ENCODE results near the gene NAMPT.
A peak's percentile ranks its signal among the peaks of the same experiment; 100 is the strongest.

The NAMPT gene

DNA sequence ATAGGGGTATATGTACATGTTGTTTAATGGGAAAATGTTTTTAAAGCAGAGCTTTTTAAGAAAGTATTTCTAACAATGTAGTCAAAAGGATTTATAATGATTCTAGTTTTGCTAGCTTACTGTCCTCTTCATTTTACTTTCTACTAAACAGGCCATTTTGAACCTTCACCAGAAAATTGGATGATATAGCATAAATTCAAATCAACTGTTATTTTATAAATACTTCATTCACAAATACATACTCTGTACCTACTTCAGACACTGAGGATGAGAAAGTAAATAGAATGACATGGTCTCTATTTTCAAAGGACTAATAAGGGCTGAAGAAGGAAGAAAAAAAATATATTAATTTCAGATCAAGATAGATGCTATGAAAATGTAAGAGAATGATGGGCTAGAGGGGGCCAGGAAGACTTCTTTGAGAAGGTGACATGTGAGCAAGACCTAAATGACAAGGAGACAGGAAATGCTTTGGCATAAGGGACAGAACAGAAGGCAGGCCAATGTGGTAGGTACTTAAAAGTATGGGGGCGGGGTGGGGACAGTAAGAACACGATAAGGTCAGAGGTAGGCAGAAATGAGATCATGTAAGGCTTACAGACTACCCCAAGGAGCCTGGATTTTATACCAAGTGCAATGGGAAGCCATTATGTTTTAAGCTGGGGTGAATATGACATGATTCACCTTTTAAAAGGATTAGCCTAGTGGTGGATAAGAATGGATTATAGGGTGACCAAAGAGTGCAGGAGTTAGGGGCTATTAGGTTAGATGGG lies 5.2 kb downstream of the NAMPT start:
- Histone ChIP-seq H3K4me3 (no peak overlapping the region), H3K27ac (peak overlapping the region in 2 of 21 experiments; percentile 12 to 14)

GRCh38 chr7:106278695-106279094 lies 6.1 kb downstream of the NAMPT start:
- Histone ChIP-seq H3K27ac (no peak overlapping the region), H3K4me3 (no peak overlapping the region)

DNA sequence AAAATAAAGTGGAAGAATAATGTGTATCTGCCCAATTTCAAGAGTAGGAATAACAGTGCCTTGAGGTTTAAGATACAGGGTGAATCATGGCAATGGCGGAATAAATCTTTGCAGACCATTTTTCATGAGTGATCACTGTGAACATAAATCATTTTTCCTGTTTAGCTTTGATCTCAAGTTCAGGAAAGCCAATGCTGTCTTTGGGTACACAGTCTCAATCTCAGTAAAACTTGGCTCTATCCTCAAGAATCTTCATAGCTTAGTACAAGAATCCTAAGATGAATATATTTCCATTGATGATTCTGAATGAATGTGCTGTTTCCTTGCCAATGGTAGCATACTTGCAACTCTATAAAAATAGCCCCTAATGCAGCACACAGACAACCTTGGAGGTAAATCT lies 6.8 kb downstream of the NAMPT start:
- Histone ChIP-seq H3K27ac (no peak overlapping the region), H3K4me3 (no peak overlapping the region)

DNA sequence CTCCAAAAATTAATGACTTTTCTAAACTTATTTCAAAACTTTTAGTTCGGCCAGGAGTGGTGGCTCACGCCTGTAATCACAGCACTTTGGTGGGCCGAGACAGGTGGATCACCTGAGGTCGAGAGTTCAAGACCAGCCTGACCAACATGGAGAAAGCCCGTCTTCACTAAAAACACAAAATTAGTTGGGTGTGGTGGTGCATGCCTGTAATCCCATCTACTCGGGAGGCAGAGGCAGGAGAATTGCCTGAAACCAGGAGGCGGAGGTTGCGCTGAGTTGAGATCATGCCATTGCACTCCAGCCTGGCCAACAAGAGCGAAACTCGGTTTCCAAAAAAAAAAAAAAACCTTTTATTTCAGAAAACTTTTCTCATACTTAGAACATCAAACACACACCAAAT lies 8.3 kb downstream of the NAMPT start:
- Histone ChIP-seq H3K27ac (no peak overlapping the region), H3K4me3 (no peak overlapping the region)

DNA sequence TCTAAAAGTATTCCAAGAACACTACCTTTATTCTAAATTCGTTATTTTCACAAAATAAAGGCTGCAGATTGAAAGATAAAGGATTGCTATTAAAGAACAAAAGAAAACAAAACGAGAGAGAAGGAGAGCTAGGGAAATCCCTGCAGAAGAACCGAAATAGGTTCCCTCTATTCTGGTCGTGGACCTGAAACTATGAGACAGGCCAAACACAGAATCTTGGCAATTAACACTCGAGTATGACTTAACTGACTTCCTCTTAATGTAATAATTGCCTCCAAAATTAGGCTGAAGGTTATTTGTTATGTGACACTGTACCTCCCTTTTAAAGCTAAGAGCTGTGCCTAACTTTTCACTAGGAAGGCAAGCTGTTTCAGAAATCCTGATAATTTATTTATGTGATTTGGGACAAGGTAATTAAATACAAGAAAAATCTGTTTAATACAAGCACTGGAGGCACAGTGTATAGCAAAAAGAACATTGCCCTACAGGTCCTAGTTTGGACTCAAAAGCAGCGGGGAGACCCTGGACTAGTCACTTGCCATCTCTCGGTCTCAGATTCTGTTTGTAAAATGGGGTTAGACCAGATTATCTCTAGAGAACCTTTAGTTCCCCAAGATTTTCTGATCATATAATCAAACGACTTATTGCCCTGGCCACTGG lies 11.6 kb downstream of the NAMPT start:
- no peak overlapping the region for H3K4me3 ChIP-seq
- H3K27ac ChIP-seq: no peak overlapping the region

GRCh38 chr7:106270122-106270977 lies 14.4 kb downstream of the NAMPT start:
- Histone ChIP-seq H3K27ac (peak overlapping the region in 1 of 21 experiments; percentile 7), H3K4me3 (no peak overlapping the region)

DNA sequence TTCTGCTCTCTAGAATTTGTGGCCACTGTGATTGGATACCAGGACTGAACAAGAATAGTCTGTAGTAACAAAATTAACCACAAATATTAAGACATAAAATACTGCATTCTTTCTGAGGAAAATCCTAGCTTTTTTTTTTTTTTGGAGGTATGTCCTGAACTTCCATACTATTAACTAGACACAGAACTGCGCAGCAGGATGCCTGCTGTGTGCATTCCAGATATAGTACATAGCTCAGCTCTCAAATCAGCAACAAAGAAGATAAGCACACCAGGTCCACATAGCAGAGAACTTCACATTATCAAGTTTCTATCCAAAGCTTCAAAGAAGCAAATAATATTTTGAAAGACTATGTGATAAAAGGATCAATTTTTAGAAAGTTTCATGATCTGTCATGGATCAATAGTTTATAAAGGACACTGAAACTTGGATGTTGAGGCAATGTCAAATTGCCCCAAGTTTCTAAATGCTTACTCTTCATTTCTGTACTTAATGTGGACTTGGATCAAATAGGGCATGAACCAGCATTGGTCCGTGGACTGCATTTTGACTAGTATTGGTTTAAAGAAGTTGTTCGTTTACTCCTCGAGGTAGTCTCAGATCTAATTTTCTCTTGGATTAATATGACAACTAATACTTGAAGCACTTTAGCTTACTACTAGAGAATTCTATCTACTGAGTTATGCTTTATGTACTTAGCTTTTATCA lies 15.4 kb downstream of the NAMPT start:
- Histone ChIP-seq H3K4me3 (no peak overlapping the region), H3K27ac (no peak overlapping the region)

DNA sequence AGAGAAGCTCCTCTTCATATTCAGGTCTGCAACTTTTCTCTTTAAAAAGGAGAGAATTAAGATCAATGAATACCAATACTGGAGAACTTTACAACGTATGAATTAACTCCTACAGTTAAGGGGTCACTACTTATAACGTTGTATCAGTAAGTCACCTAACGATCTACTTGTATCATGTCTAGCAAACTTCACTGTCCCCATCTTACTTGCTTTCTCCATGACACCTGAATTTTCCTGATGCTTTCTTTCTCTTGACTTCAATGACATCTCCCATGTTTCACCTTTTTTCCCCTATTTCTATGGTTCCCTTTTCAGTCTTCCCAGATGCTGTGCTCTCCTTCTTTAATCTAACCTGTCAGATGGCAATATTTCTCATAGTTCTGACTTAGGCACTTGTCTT lies 19.6 kb downstream of the NAMPT start:
- Histone ChIP-seq H3K4me3 (no peak overlapping the region), H3K27ac (no peak overlapping the region)

DNA sequence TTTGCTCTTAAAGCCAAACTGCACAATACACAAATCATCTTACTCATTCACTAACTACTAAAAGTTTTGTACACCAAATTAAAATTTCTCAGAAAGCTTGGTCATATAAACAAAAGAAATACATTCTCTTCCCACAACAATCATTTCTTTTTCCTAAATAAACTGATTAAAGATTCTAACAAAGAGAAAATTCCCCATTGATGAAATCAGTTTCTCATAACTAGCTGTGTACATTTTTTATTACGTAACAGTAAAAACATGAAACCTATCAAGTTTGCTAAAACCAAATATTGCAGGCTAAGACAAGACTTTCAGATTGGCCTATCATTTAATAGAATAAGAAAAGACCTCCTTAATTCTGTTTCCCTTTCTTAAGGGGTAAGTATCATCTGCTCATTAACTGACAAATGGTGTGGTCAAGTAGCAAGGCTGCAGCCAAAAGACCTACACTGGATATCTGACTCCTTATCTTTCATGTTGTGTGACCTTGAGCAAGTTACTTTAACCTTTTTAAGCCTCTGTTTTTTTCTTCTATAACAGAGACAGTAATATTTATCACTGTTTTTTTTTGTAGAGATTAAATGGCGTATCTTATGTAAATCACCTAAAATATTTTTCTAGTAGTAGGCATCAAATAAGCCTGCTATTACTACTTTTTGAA lies 22.4 kb downstream of the NAMPT start:
- no peak overlapping the region for H3K27ac ChIP-seq

DNA sequence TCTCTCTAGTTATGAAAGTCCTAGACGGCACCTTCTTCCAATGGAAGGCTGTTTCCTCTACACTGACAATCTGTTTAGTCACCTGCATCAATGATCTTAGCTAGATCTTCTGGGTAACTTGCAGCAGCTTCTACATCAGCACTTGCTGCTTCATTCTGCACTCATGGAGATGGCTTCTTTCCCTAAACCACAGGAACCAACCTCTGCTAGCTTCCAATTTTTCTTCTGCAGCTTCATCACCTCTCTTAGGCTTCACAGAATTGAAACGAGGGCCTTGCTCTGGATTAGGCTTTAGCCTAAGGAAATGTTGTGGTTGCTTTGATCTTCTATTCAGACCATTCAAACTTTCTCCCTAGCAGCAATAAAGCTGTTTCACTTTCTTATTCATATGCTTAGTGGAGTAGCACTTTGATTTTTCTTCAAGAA lies 24.6 kb downstream of the NAMPT start:
- H3K27ac ChIP-seq: no peak overlapping the region
- H3K4me3 ChIP-seq: no peak overlapping the region

More for the DNA sequence above, 22.4 kb downstream of the NAMPT start:
- H3K4me3 ChIP-seq: no peak overlapping the region

DNA sequence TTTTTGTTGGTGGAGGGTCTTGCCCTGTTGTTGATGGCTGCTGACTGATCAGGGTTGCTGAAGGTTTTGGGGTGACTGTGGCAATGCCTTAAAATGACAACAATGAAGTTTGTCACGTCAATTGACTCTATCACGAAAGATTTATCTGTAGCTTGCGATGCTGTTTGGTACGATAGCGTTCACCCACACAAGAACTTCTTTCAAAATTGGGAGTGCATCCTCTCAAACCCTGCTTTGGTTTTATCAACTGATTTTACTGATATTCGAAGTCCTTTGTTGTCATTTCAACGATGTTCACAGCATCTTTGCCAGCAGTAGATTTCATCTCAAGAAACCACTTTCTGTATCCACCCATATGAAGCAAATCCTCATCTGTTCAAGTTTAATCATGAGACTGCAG lies 26.0 kb downstream of the NAMPT start:
- Histone ChIP-seq H3K27ac (no peak overlapping the region), H3K4me3 (no peak overlapping the region)

- Histone ChIP-seq H3K4me3 (no peak overlapping the region), H3K27ac (no peak overlapping the region)
These were observed 27.0 kb downstream of the NAMPT start for GRCh38 chr7:106257752-106258151.

DNA sequence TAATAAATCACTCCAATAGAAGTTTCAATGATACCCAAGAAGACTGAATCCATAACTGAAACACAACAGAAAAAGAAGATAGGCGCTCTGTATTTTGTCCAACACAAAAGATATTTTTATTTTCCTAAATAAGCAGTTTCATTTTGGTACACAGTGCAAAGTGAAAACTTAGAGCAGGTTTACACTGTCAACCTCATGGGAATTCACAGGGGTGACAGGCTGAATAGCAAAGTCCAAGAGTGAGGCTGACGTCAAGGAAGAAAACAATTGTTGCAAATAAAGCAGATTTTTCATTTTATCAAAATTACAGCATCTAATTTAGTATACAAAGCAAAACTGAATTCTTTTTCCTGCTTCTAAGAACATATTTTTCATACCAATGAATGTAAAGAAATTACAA lies 28.6 kb downstream of the NAMPT start:
- H3K4me3 ChIP-seq: no peak overlapping the region
- no peak overlapping the region for H3K27ac ChIP-seq

GRCh38 chr7:106255246-106255645 lies 29.5 kb downstream of the NAMPT start:
- Histone ChIP-seq H3K4me3 (no peak overlapping the region), H3K27ac (no peak overlapping the region)

GRCh38 chr7:106254525-106255116 lies 30.2 kb downstream of the NAMPT start:
- no peak overlapping the region for H3K27ac ChIP-seq
- H3K4me3 ChIP-seq: no peak overlapping the region

- H3K27ac ChIP-seq: no peak overlapping the region
- no peak overlapping the region for H3K4me3 ChIP-seq
These were observed 32.2 kb downstream of the NAMPT start for GRCh38 chr7:106252568-106252967.

DNA sequence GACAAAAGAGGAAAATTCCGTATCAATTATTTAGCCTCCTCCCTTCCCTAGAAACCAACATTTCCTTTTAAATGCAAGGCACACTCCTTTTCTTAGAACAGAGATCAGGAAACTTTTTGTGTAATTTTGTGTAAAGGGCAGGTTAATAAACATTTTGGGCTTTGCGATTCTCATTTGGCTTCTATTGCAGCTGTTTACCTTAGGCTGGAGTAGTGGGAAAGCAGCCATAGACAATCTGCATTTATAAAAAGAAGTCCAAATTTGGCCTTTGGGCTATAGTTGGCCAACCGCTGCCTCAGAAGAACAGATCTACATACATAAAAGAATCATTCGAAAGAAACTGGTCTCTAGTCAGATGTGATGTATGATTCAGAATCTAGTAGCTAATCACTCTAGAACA lies 35.3 kb downstream of the NAMPT start:
- no peak overlapping the region for H3K4me3 ChIP-seq
- no peak overlapping the region for H3K27ac ChIP-seq

DNA sequence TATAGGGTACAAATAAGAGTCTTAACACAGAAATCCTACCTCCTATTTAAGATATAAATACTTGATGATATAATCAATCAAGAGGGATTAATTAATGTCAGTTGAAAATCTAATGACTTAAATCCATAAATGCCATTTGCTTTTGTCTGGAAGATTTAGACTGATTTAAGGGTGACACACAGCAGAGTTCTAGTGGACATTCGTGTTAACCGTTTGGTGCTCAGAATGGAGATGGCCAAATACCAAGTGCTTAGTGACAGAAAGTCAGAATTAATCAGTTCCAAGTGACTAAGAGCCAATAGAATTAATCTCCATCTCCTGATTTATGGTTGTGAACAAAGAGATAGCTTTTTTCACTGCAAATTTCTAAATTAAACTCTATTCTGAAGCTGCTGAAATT lies 36.2 kb downstream of the NAMPT start:
- Histone ChIP-seq H3K27ac (no peak overlapping the region), H3K4me3 (no peak overlapping the region)

DNA sequence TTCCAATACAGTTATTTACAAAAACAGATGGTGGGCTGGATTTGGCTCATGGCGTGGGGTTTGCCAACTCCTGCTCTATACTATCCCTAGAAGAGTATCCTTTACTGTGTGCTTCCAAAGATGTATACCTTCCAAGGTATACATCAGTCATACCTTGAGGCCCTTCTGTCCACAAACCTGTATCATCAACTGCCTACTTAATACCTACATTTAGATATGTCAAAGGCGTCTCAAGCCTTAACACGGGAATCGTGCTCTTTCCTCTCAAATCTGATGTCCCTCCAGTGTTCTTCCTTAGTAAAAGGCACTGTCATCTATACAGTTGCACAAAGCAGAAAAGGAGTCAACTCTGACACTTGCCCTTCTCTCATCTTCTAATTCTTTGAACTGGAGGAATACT lies 36.9 kb downstream of the NAMPT start:
- no peak overlapping the region for H3K4me3 ChIP-seq
- peak overlapping the region in 1 of 21 experiments; percentile 4 for H3K27ac ChIP-seq
